ENCODE measurements around the gene ERGIC1.
"Not testable (repeated sequence)": the region's sequence is repeated elsewhere in the genome, so short reads cannot be mapped to it uniquely, and the experiment has no call there.

ERGIC1 gene

DNA sequence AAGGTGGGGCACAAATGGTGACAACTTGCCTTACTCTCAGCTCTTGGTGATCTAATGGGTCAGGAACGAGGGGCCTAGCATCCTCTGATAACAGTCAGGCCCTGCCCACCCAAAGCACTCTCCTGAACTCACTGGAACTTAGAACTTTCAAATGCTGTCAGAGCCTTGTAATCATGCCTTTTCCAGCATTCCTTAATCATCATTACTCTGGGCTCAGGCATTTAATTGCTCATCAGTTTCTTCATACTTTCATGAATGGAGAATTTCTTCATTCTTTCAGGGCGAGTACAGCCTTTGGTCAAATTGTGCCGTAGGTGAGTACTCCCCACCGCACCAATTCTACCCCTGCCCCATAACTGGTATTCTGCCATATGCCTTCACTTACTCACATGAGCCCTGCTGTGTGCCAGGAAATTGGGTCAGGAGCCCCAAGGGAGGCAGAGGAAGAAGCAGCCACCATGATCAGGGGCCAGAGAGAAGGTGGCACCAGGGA lies 32.8 kb upstream of the ERGIC1 start:
- DNase-seq: peak; percentile 45

- DNase-seq: peak; percentile 86
Observed at GRCh38 chr5:172802112-172802511, 31.9 kb upstream of the ERGIC1 start.

GRCh38 chr5:172802567-172803176 lies 31.4 kb upstream of the ERGIC1 start:
- peak; percentile 99 for DNase-seq

GRCh38 chr5:172805018-172805683 lies 28.9 kb upstream of the ERGIC1 start:
- no peak for DNase-seq

- no peak for DNase-seq
Observed at GRCh38 chr5:172805736-172806255, 28.3 kb upstream of the ERGIC1 start.

DNA sequence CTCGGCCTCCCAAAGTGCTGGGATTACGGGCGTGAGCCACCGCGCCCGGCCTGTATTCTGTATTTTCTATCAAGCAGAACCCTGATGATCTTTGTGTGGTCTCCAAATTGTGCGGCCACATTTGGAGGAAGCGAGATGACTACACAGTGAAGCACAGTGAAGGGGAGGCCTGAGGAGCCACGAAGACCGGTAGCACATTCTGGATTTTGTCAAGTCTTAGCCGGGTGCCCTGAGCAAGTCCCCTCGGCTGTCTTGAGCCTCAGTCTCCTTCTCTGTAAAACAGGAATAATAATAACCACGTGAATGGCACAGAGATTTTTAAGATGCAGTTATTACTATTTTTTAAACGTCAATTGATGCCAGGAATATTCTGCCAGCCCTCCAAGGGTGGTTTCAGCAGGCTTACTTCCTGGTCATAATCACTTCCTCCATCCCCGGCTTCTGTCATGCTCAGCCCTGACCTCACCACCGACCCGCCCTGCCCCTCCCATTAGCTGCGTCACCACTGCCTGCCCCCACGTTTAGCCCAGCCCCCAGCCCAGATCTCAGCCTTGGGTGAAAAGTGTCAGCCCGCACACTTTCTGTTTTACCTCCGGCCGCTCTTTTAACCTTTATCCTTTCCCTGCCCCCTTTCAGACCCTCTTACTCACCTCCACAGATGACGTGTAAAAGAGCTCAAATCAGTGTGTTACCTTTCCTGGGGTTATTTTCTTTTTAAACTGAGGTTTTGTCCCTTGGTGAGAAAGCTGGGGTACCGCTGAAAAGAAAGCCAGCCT lies 27.0 kb upstream of the ERGIC1 start:
- peak; percentile 95 for DNase-seq

GRCh38 chr5:172807766-172808311 lies 26.2 kb upstream of the ERGIC1 start:
- DNase-seq: no peak

DNA sequence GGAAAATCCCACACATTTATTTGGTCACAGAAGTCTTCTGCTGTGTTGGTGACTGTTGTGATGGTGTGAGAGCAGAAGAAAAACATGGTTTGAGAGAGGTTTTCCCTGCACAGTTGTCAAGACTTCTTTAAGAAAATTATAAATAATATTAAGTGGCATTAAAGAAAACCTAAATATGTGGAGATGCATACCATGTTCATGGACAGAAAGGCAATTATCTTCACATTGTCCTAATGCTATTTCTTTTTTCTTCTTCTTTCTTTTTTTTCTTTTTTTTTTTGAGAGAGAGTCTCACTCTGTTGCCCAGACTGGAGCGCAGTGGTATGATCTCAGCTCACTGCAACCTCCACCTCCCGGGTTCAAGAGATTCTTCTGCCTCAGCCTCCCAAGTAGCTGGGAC lies 24.3 kb upstream of the ERGIC1 start:
- no peak for DNase-seq

DNA sequence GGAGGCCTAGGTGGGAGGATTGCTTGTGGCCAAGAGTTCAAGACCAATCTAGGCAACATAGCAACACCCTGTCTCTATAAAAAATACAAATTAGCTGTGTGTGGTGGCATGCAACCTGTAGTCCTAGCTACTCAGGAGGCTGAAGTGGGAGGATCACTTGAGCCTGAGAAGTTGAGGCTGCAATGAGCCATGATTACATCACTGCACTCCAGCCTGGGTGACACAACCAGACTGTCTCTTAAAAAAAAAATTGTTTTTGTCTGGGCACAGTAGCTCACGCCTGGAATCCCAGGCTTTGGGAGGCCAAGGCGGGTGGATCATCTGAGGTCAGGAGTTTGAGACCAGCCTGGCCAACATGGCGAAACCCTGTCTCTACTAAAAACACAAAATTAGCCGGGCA lies 23.1 kb upstream of the ERGIC1 start:
- DNase-seq: not testable (repeated sequence)

DNA sequence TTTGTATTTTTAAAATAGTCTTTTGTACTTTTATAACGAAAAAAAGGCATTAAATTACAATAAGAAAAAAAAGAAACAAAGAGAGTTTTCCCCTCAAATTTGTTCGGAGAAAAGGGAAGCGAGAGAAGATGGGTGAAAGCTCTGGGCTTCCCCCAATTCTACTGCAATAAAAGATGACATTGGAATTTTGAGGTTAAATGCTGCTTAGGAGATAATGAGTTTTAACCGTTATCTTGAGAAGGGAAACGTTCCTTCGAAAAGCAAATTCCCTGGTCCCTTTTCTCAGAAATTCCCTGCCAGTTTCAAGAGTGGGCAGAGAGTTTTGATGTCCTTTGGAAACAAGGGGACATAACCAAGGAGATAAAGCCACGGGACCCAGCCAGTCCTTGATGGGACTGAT lies 18.4 kb upstream of the ERGIC1 start:
- DNase-seq: no peak

DNA sequence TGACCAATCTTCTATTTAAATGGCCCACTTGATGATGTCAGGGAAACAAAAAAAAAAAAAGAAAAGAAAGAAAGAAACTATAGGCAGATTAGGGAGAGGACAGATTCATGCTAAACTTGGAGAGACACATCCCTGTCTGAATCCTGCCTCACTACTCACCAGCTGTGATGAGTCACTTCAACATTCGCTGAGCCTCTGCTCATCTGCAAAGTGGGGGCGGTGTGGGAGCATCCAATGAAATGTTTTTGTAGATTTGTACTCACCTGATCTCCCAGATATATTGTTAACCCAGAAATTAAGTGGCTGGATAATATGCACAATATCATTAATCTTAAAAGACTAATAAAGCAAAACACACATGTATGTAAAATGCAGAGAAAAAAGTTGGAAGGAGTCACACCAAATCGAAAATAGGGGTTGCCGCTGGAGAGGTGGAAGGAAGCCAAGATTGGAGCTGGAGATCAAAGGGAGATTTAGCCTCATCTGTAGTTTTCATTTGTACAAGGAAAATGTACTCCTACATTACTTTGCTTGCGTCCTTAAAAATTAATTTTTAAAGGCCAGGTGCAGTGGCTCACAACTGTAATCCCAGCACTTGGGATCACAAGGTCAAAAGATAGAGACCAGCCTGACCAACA lies 17.0 kb upstream of the ERGIC1 start:
- no peak for DNase-seq

GRCh38 chr5:172817664-172818063 lies 16.4 kb upstream of the ERGIC1 start:
- no peak for DNase-seq

GRCh38 chr5:172818081-172818480 lies 16.0 kb upstream of the ERGIC1 start:
- DNase-seq: no peak

GRCh38 chr5:172819569-172819968 lies 14.5 kb upstream of the ERGIC1 start:
- no peak for DNase-seq

DNA sequence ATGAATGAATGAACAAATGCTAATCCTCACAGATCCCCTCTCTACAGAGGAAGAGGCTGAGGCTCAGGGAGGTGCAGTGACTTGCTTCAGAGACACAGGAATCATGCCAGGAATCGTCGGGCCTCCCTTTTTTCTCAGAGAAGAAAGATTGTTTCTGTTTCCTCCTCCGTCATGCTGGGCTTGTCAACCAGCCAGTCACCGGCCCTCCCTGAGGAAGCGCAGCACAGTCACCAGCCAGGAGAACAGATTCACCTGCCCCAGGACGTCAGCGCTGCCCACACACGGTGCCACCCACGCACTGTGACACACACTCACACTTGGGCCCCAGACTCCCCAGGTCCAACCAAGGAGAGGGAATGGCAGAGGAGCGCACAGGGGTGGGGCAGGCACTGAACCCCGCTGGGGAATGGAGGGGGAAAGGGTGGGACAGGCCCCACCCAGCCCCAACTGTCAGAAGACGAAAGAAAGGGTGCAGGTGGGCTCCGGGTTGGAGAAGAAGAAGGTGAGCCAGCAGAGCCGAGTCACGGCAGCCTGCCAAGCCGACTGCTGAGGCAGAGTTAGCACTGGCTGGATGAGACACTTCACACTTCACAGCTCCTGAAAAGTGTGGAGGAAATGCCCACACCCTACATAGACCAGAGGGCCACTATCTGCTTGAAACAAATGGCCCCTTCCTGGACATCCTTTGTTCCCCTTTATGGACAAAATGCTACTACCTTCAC lies 13.8 kb upstream of the ERGIC1 start:
- no peak for DNase-seq

- DNase-seq: no peak
Observed at GRCh38 chr5:172821340-172821985, 12.6 kb upstream of the ERGIC1 start.

DNA sequence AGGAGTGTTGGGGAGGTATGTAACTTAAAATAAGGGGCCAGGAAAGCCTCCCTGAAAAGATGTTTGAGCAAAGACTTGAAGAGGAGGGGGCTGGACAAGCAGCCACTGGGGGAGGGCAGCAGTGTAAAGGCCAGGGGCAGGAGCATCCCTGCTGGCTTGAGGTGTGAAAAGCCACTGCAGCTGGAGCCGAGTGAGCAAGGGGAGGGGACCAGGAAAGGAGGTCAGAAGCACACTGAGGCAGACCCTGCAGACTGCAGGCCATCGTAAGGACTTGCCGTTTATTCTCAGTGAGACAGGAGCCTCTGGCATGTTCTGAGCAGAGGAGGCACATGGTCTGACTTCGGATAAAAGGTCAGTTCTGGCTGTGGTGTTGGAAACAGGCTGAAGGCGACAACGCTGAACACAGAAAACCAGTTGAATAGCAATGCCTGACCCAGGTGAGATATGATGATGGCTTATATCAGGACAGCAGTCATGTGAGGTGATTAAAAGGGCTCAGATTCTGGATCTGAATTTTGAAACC lies 10.2 kb upstream of the ERGIC1 start:
- DNase-seq: no peak

DNA sequence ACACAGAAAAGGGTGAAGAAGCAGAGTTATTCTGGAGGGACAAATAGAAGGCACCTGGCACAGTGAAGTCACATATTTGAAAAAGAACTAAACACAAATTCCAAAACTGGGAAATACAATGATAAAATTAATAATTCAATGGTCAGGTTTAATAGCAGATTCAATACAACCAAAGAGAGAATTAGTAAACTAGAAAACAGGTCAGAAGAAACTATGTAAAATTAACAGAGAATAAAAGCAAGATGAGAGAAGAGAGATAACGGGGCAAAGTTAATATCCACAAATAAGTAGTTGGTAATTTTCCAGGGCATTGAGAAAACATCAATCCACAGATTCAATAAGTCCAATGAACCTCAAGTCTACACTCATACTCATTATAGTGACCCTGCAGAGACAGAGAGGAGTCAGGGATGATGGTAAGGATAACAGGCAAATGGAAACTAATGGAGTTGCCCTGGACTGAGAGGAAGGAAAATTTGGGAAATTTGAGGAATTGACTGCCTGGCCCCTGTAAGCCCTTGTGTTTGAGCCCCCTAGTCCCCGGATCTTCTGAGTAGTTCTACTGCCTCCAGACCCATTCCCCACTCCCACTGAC lies 8.3 kb upstream of the ERGIC1 start:
- no peak for DNase-seq

GRCh38 chr5:172827841-172828240 lies 6.2 kb upstream of the ERGIC1 start:
- DNase-seq: peak; percentile 51

DNA sequence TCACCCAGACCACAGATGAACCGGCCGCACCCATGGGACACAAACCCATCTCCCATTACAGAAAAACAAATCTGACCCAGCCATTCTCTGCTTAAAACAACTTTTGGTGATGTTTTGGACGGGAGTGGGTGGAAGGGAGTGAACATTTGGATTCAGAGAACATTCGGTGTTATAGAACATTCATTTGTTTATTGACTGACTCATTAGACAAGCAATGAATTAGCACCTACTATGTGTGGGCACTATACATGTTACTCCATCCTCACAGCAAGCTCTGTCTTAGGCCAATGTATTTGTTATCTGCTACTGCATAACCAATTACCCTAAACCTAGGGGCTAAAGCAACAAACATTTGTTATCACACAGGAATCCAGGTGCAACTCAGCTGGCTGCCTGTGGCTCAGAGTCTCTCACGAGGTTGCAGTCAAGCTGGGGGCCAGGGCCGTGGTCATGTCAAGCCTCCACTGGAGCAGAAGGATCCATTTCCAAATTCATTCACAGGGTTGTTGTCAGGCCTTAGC lies 5.1 kb upstream of the ERGIC1 start:
- no peak for DNase-seq
